ENCODE results near the gene GALNT11.

The GALNT11 gene

DNA sequence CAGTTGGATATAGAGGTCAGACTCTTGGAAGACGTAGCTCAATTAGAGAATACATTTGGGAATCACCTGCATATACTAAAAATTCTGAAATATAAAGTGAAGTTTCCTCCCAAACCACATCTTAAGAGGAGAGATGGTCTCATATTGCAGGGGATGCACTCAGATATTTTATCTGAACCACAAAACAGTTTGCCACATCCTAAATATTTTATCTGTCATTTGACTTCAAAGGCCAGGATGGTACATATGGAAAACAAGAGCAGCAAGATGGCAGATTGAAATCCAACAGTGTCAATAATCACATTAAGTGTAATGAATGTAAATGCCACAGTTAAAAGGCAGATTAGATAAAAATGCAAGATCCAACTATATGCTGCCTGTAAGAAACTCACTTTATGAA is 97.1 kb downstream of the GALNT11 start:
- H3K4me3 ChIP-seq (ENCODE audit: low read depth, low read length), result no peak overlapping the region
- TF ChIP-seq, protein P1, sequence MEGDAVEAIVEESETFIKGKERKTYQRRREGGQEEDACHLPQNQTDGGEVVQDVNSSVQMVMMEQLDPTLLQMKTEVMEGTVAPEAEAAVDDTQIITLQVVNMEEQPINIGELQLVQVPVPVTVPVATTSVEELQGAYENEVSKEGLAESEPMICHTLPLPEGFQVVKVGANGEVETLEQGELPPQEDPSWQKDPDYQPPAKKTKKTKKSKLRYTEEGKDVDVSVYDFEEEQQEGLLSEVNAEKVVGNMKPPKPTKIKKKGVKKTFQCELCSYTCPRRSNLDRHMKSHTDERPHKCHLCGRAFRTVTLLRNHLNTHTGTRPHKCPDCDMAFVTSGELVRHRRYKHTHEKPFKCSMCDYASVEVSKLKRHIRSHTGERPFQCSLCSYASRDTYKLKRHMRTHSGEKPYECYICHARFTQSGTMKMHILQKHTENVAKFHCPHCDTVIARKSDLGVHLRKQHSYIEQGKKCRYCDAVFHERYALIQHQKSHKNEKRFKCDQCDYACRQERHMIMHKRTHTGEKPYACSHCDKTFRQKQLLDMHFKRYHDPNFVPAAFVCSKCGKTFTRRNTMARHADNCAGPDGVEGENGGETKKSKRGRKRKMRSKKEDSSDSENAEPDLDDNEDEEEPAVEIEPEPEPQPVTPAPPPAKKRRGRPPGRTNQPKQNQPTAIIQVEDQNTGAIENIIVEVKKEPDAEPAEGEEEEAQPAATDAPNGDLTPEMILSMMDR (IDR thresholded peaks at IDR 0.05; ENCODE audit: borderline replicate concordance, insufficient read depth, low read depth, low read length), result no peak

DNA sequence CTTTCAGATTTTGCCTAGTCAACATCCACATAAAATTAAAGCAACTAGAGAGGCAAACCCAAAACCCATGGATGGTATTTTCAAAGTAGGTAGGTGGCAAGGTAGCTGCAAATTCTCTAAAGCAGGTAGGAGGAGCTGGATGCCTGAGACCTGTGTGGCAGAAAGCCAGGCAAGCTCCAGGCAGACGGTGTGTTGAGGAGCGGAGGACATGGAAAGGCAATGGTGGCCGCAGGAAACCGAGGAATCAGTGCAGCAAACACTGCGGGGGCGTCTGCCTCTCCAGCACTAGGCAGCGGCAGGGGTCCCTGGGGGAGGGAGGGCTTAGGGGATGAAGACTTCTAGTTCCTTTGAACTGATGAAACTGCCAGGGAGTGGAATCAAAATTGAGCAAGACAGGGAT is 101.3 kb downstream of the GALNT11 start:
- TF ChIP-seq, protein P1 (IDR thresholded peaks at IDR 0.05; ENCODE audit: borderline replicate concordance, insufficient read depth, low read depth, low read length), result no peak
- H3K4me3 ChIP-seq (ENCODE audit: low read depth, low read length), result no peak overlapping the region

DNA sequence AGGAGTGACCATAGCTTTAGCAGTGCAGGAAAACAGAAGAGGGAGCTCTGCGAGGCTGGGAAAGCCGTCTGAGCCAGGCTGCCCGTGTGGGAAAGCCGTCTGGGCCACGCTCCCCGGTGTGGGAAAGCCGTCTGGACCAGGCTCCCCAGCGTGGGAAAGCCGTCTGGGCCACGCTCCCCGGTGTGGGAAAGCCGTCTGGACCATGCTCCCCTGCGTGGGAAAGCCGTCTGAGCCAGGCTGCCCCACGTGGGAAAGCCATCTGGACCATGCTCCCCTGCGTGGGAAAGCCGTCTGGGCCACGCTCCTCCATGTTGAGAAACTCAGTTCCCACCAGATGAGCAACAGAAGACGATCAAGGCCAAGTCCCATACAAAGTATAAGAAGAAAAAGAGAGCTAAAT is 101.8 kb downstream of the GALNT11 start:
- TF ChIP-seq, protein P1 (IDR thresholded peaks at IDR 0.05; ENCODE audit: borderline replicate concordance, insufficient read depth, low read depth, low read length), result no peak
- no peak overlapping the region for H3K4me3 ChIP-seq (ENCODE audit: low read depth, low read length)

DNA sequence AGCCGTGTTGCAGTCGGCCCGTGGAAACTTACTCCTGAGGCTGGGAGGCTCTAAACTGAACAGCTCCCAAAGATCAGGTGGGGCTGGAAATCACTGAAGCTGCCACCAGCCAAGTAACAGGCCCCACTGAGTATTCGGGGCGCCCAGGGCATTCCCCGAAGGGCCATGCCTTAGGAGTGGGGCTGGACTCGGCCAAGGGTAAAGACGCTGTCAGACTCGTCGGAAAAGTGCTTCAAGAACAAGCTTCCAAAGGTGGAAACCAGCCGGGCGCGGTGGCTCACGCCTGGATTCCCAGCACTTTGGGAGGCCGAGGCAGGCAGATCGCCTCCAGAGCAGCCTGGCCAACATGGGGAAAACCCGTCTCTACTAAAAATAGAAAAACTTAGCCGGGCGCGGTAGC is 102.8 kb downstream of the GALNT11 start:
- no peak overlapping the region for H3K4me3 ChIP-seq (ENCODE audit: low read depth, low read length)
- TF ChIP-seq, protein P1 (IDR thresholded peaks at IDR 0.05; ENCODE audit: borderline replicate concordance, insufficient read depth, low read depth, low read length), result no peak

DNA sequence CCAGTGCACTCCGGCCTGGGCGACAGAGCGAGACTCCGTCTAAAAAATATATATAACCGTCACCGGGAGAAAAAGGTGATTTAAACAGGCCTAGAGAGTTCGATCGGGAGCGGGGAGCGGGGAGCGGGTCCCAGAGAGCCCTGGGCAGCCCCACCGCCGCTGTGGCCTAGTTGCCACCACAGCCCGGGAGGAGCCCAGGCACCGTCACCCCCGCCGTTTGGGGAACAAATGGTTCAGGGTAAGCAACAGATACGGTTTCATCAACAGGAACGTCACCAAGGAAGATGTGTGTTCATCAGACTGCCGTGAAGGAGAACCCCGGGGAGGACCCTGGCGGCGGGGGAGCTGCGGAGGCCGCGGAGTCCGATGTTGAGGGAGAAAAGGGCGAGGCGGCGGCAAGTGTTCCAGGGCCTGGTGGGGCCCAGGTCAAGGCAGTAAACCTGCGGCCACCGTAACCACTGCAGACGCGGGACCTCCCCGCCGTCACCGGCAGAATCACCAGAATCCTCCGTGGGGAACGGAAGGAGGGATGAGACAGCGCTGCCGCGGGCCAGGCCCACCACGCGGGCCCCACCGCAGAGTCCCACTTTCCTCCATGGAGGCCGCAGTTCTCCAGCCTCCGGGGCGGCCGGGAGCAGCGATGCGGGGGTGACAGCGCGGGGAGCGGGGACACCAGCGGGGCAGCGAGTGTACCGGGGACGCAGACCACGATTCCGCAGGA is 103.4 kb downstream of the GALNT11 start:
- H3K4me3 ChIP-seq (ENCODE audit: low read depth, low read length), result no peak overlapping the region
- TF ChIP-seq, protein P1 (IDR thresholded peaks at IDR 0.05; ENCODE audit: borderline replicate concordance, insufficient read depth, low read depth, low read length), result no peak

DNA sequence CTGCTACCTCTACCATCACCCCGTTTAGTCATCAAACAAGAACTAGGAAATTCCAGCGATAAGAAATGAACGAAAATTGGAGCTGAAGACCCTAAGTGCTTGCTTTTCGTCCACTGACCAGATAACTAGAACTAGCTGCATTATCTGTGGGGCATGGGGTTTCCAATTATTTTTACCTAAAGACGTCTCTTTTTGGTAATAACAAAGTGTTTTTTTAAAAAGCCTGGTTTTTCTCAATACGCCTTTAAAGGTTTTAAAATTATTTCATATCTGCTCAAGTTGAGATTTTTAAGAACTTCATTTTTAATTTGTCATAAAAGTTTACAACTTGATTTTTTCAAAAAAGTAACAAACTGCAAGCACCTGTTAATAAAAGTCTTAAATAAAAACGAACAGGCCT is 104.2 kb downstream of the GALNT11 start:
- H3K4me3 ChIP-seq (ENCODE audit: low read depth, low read length), result no peak overlapping the region
- TF ChIP-seq, protein P1 (IDR thresholded peaks at IDR 0.05; ENCODE audit: borderline replicate concordance, insufficient read depth, low read depth, low read length), result no peak
